Liver (tissue), 3 donors: ENCODE measurements around the gene CCDC121.

Source experiments
- FOXA2 ChIP-seq: IDR thresholded peaks from 2 replicates; pipeline ENCODE4 v1.6.1; 2016; ENCODE audit warnings: antibody characterized with exemption
- GABPA ChIP-seq, 2 donors: IDR thresholded peaks in 1 of 2; conservative IDR thresholded peaks in 1 of 2; 2 replicates each; pipeline ENCODE4 v1.6.1; 2016; ENCODE audit warnings: antibody characterized with exemption in 2 of 2, mild to moderate bottlenecking in 1 of 2, moderate library complexity in 1 of 2
- NR2F2 ChIP-seq: IDR thresholded peaks from 2 replicates; pipeline ENCODE4 v1.6.1; 2016; ENCODE audit warnings: antibody characterized with exemption
- RXRA ChIP-seq, 2 donors: IDR thresholded peaks; 2 replicates each; pipeline ENCODE4 v1.6.1; 2017 to 2018; ENCODE audit warnings: antibody characterized with exemption in 2 of 2, mild to moderate bottlenecking in 1 of 2
- SP1 ChIP-seq: IDR thresholded peaks from 2 replicates; pipeline ENCODE4 v1.6.1; 2018; ENCODE audit warnings: antibody characterized with exemption, mild to moderate bottlenecking
- TAF1 ChIP-seq: conservative IDR thresholded peaks from 2 replicates; pipeline ENCODE4 v1.6.1; 2016; ENCODE audit warnings: antibody characterized with exemption, mild to moderate bottlenecking
- YY1 ChIP-seq: IDR thresholded peaks from 2 replicates; pipeline ENCODE4 v1.6.1; 2016; ENCODE audit warnings: antibody characterized with exemption, mild to moderate bottlenecking
- TF ChIP-seq, protein P1 (sequence below): fragments of 150-350 bp; IDR thresholded peaks from 2 replicates; pipeline ENCODE4 v1.5.1; 2017; ENCODE audit warnings: improper control_type of control experiment, low read depth, low read length; ENCODE audit not compliant: missing input control
- TF ChIP-seq, protein P2 (sequence below): IDR thresholded peaks from 2 replicates; pipeline ENCODE4 v1.6.1; 2016; ENCODE audit warnings: antibody characterized with exemption
- TF ChIP-seq, protein P3 (sequence below): IDR thresholded peaks from 2 replicates; pipeline ENCODE4 v1.6.1; 2016; ENCODE audit warnings: antibody characterized with exemption
- TF ChIP-seq, protein P4 (sequence below): IDR thresholded peaks from 2 replicates; pipeline ENCODE4 v1.6.1; 2016; ENCODE audit warnings: antibody characterized with exemption, mild to moderate bottlenecking
- donor health status: healthy.
- donor health status: healthy.

DNA sequence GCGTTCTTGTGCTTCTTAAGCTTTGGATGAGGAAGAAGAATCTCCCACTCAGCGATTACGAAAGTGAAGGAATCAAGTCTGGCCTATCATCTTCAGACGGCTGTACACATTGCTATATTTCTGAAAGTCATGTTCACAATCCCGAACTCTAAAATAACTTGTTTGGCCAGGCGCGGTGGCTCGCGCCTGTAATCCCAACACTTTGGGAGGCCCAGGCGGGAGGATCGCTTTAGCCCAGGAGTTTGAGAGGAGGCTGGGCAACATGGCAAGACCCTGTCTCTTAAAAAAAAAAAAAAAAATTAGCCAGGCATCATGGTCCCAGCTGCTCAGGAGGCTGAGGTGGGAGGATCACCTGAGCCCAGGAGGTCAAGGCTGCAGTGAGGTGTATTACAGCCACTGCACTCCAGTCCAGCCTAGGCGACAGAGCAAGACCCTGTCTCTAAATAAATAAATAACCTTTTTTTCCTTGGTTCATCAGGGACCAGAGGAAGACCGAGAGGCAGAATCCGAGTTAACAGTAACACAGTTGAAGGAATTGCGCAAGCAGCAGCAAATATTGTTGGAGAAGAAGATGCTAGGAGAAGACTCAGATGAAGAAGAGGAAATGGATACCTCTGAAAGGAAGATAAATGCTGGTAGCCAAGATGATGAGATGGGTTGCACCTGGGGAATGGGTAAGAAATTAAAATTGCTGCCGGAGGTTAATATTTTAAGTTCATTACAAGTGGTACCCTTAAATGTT is 36.0 kb upstream of the CCDC121 start:
- TF ChIP-seq TAF1 (no peak), RXRA (IDR thresholded peaks at IDR 0.05) (no peak), GABPA (IDR thresholded peaks at IDR 0.05 in 1 of 2, conservative IDR thresholded peaks at IDR 0.05 in 1 of 2) (no peak), YY1 (no peak), FOXA2 (no peak), SP1 (no peak), NR2F2 (no peak)
- TF ChIP-seq, protein P1, sequence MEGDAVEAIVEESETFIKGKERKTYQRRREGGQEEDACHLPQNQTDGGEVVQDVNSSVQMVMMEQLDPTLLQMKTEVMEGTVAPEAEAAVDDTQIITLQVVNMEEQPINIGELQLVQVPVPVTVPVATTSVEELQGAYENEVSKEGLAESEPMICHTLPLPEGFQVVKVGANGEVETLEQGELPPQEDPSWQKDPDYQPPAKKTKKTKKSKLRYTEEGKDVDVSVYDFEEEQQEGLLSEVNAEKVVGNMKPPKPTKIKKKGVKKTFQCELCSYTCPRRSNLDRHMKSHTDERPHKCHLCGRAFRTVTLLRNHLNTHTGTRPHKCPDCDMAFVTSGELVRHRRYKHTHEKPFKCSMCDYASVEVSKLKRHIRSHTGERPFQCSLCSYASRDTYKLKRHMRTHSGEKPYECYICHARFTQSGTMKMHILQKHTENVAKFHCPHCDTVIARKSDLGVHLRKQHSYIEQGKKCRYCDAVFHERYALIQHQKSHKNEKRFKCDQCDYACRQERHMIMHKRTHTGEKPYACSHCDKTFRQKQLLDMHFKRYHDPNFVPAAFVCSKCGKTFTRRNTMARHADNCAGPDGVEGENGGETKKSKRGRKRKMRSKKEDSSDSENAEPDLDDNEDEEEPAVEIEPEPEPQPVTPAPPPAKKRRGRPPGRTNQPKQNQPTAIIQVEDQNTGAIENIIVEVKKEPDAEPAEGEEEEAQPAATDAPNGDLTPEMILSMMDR, result no peak
- TF ChIP-seq, protein P2, sequence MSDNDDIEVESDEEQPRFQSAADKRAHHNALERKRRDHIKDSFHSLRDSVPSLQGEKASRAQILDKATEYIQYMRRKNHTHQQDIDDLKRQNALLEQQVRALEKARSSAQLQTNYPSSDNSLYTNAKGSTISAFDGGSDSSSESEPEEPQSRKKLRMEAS, result no peak
- TF ChIP-seq, protein P3, sequence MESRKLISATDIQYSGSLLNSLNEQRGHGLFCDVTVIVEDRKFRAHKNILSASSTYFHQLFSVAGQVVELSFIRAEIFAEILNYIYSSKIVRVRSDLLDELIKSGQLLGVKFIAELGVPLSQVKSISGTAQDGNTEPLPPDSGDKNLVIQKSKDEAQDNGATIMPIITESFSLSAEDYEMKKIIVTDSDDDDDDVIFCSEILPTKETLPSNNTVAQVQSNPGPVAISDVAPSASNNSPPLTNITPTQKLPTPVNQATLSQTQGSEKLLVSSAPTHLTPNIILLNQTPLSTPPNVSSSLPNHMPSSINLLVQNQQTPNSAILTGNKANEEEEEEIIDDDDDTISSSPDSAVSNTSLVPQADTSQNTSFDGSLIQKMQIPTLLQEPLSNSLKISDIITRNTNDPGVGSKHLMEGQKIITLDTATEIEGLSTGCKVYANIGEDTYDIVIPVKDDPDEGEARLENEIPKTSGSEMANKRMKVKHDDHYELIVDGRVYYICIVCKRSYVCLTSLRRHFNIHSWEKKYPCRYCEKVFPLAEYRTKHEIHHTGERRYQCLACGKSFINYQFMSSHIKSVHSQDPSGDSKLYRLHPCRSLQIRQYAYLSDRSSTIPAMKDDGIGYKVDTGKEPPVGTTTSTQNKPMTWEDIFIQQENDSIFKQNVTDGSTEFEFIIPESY, result no peak
- TF ChIP-seq, protein P4, sequence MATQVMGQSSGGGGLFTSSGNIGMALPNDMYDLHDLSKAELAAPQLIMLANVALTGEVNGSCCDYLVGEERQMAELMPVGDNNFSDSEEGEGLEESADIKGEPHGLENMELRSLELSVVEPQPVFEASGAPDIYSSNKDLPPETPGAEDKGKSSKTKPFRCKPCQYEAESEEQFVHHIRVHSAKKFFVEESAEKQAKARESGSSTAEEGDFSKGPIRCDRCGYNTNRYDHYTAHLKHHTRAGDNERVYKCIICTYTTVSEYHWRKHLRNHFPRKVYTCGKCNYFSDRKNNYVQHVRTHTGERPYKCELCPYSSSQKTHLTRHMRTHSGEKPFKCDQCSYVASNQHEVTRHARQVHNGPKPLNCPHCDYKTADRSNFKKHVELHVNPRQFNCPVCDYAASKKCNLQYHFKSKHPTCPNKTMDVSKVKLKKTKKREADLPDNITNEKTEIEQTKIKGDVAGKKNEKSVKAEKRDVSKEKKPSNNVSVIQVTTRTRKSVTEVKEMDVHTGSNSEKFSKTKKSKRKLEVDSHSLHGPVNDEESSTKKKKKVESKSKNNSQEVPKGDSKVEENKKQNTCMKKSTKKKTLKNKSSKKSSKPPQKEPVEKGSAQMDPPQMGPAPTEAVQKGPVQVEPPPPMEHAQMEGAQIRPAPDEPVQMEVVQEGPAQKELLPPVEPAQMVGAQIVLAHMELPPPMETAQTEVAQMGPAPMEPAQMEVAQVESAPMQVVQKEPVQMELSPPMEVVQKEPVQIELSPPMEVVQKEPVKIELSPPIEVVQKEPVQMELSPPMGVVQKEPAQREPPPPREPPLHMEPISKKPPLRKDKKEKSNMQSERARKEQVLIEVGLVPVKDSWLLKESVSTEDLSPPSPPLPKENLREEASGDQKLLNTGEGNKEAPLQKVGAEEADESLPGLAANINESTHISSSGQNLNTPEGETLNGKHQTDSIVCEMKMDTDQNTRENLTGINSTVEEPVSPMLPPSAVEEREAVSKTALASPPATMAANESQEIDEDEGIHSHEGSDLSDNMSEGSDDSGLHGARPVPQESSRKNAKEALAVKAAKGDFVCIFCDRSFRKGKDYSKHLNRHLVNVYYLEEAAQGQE, result no peak
